CD14-positive monocyte (primary cell): Measurements from ENCODE around the gene TMTC2. TPM values are rescaled to one million over a fixed set of nuclear protein-coding genes. Genes with fewer than 3 reads are reported as not detected.

ENCODE experiments used
- DNase-seq, 3 donors: peaks; one replicate each; pipeline ENCODE4 v3.0.0-alpha.2; 2011 to 2022
- H2AFZ ChIP-seq: 2 replicates; pipeline ENCODE4 v1.6.0; 2012; ENCODE audit warnings: mild to moderate bottlenecking, low read depth, low read length, inconsistent platforms; ENCODE audit not compliant: insufficient read depth, poor library complexity, severe bottlenecking
- H3K27ac ChIP-seq, 2 donors: 1 replicate in 1 of 2; 2 replicates in 1 of 2; pipeline ENCODE4 v1.5.1; 2012 to 2013; ENCODE audit warnings: low read length in 2 of 2, control low read depth in 1 of 2, inconsistent platforms in 1 of 2, low read depth in 1 of 2, mild to moderate bottlenecking in 1 of 2
- H3K27me3 ChIP-seq, 2 donors: one replicate each; pipeline versions ENCODE4 v1.6.0 to v1.6.1; 2011 to 2013; ENCODE audit warnings: low read length in 2 of 2; ENCODE audit not compliant: control insufficient read depth in 2 of 2, insufficient read depth in 2 of 2
- H3K36me3 ChIP-seq, 2 donors: replicated peaks in 1 of 2; 1 replicate in 1 of 2; 2 replicates in 1 of 2; pipeline versions ENCODE4 v1.5.1 to v1.6.1; 2012 to 2013; ENCODE audit warnings: low read length in 2 of 2, control low read depth in 1 of 2, inconsistent platforms in 1 of 2, mild to moderate bottlenecking in 1 of 2; ENCODE audit not compliant: insufficient read depth in 2 of 2, control insufficient read depth in 1 of 2
- H3K4me1 ChIP-seq, 2 donors: 1 replicate in 1 of 2; 2 replicates in 1 of 2; pipeline versions ENCODE4 v1.5.1 to v1.6.1; 2012 to 2013; ENCODE audit warnings: low read length in 2 of 2, control low read depth in 1 of 2, inconsistent platforms in 1 of 2, mild to moderate bottlenecking in 1 of 2, moderate library complexity in 1 of 2; ENCODE audit not compliant: insufficient read depth in 2 of 2, control insufficient read depth in 1 of 2
- H3K4me2 ChIP-seq: replicated peaks from 2 replicates; pipeline ENCODE3; 2012; ENCODE audit warnings: low read length, moderate library complexity, mild to moderate bottlenecking; ENCODE audit not compliant: poor library complexity, severe bottlenecking; ENCODE audit errors: extremely low read depth
- H3K4me3 ChIP-seq, 3 experiments: fragments of 200-600 bp in 1 of 3; sonication (generic) in 1 of 3; replicated peaks in 1 of 3; 1 replicate in 2 of 3; 2 replicates in 1 of 3; pipeline ENCODE4 v1.5.1; 2011 to 2013; ENCODE audit warnings: low read length in 3 of 3, mild to moderate bottlenecking in 3 of 3, control low read depth in 2 of 3, low read depth in 2 of 3, inconsistent platforms in 1 of 3, moderate library complexity in 1 of 3
- H3K79me2 ChIP-seq: 2 replicates; pipeline ENCODE4 v1.6.0; 2012; ENCODE audit warnings: mild to moderate bottlenecking, control low read depth, inconsistent platforms, low read length, moderate library complexity; ENCODE audit not compliant: insufficient read depth
- H3K9ac ChIP-seq: 2 replicates; pipeline ENCODE4 v1.6.0; 2017; ENCODE audit warnings: low read length, mild to moderate bottlenecking; ENCODE audit not compliant: insufficient read depth, poor library complexity, severe bottlenecking
- H3K9me3 ChIP-seq, 2 donors: replicated peaks in 1 of 2; 1 replicate in 1 of 2; 2 replicates in 1 of 2; pipeline versions ENCODE4 v1.5.1 to v1.6.1; 2012 to 2013; ENCODE audit warnings: low read length in 2 of 2, control low read depth in 1 of 2; ENCODE audit not compliant: control insufficient read depth in 1 of 2, insufficient read depth in 1 of 2
- H4K20me1 ChIP-seq: 2 replicates; pipeline ENCODE4 v1.6.0; 2012; ENCODE audit warnings: mild to moderate bottlenecking, low read length, control low read depth, moderate library complexity; ENCODE audit not compliant: insufficient read depth
- H3K27ac Mint-ChIP-seq, 7 donors: one replicate each; pipeline ENCODE4 v1.8.0; 2020; ENCODE audit warnings: mild to moderate bottlenecking in 7 of 7, mixed read lengths in 7 of 7, moderate library complexity in 6 of 7, inconsistent platforms in 2 of 7
- H3K27me3 Mint-ChIP-seq, 3 donors: one replicate each; pipeline ENCODE4 v1.8.0; 2021 to 2022; ENCODE audit warnings: low read depth in 3 of 3, mild to moderate bottlenecking in 3 of 3, mixed read lengths in 3 of 3, moderate library complexity in 3 of 3, inconsistent platforms in 1 of 3
- H3K36me3 Mint-ChIP-seq, 2 donors: one replicate each; pipeline ENCODE4 v1.8.0; 2020; ENCODE audit warnings: mixed read lengths in 2 of 2, inconsistent platforms in 1 of 2, mild to moderate bottlenecking in 1 of 2
- H3K4me1 Mint-ChIP-seq: one replicate; pipeline ENCODE4 v1.8.0; 2020; ENCODE audit warnings: mild to moderate bottlenecking, mixed read lengths
- H3K4me3 Mint-ChIP-seq, 2 donors: one replicate each; pipeline ENCODE4 v1.8.0; 2020; ENCODE audit warnings: mild to moderate bottlenecking in 2 of 2, mixed read lengths in 2 of 2, moderate library complexity in 1 of 2
- H3K9me3 Mint-ChIP-seq, 7 donors: one replicate each; pipeline ENCODE4 v1.8.0; 2020 to 2022; ENCODE audit warnings: mixed read lengths in 7 of 7, mild to moderate bottlenecking in 6 of 7, moderate library complexity in 6 of 7, inconsistent platforms in 2 of 7
- CTCF ChIP-seq: fragments of 200-600 bp; IDR thresholded peaks from one replicate; pipeline ENCODE4 v1.8.0; 2022; ENCODE audit warnings: antibody characterized with exemption, mild to moderate bottlenecking
- intact Hi-C, 2 donors: fragments of 100-400 bp; cut with micrococcal nuclease; formaldehyde crosslinking; loops; one replicate each; pipeline versions ENCODE4 v1.15.0 to v1.15.1; 2023
- polyA plus RNA-seq, 3 donors: library from polyadenylated mRNA; depleted of rRNA in 1 of 3; unstranded in 2 of 3; stranded (reverse) in 1 of 3; fragments of 300-500 nt in 2 of 3; fragments of >200 nt in 1 of 3; fragmentation: Illumina TruSeq in 2 of 3; gene quantifications; 1 replicate in 2 of 3; 2 replicates in 1 of 3; pipeline ENCODE4 v1.2.3, GENCODE V29; 2012 to 2021

TMTC2 gene
- polyA plus RNA-seq, 3 donors = 2.5 to 15.7 (median 3.3) TPM

DNA sequence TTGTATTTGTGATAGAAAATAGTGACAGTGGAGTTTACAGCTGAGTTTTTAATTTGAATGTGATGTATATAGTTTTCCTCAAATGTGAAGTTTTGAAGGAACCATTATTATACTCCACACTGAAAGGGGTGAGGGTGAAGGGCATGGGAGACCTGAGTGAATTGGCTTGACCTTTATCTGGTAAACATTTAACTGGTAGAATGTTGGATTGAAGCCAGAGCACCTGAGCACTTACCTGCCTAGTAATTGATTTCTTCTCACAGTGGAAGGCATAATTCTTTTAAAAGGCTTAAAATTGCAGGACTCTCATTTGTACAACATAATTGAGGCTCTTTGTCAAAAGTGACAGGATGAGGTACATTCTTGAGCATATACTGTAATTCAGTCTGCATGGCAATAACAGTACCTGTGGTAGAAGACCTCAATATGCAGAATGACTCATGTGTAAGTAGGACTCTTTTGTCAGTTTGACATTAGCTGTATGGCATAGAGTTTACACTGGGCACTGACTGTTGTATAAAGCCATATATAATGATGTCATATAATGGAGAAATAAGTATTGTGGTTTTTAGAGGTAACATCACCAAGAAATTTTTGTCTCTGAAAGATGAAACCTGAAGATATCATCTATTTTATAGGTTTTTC, 309.6 kb downstream of the TMTC2 start:
- no peak for DNase-seq
- Histone ChIP-seq H3K79me2 (no peaks in the 10 kb centered on the region), H3K9me3 (no peaks in the 10 kb centered on the region), H3K4me1 (no peaks in the 10 kb centered on the region), H3K27ac (no peak overlapping the region), H4K20me1 (no peaks in the 10 kb centered on the region), H2AFZ (no peak overlapping the region), H3K9ac (no peak overlapping the region), H3K4me2 (no peak overlapping the region), H3K4me3 (no peak overlapping the region), H3K36me3 (peaks cover 22 to 56% of the 10 kb centered on the region in 2 donors), H3K27me3 (no peaks in the 10 kb centered on the region)
- Mint-ChIP-seq H3K36me3 (peaks cover 46 to 58% of the 10 kb centered on the region in 2 donors), H3K27ac (no peak overlapping the region), H3K27me3 (no peaks in the 10 kb centered on the region), H3K4me1 (peaks cover 9% of the 10 kb centered on the region), H3K9me3 (peaks cover 0 to 13% (median 4%) of the 10 kb centered on the region in 7 donors), H3K4me3 (no peak overlapping the region)
- intact Hi-C loops = no loop called here
- no peak for TF ChIP-seq CTCF

GRCh38 chr12:82998509-82998908, 311.8 kb downstream of the TMTC2 start:
- Histone ChIP-seq H3K36me3 (peaks cover 16 to 40% of the 10 kb centered on the region in 2 donors), H3K79me2 (no peaks in the 10 kb centered on the region), H3K4me1 (no peaks in the 10 kb centered on the region), H3K9me3 (no peaks in the 10 kb centered on the region), H3K27me3 (no peaks in the 10 kb centered on the region), H3K9ac (no peak overlapping the region), H2AFZ (no peak overlapping the region), H3K4me2 (no peak overlapping the region), H4K20me1 (no peaks in the 10 kb centered on the region), H3K4me3 (no peak overlapping the region), H3K27ac (no peak overlapping the region)
- no peaks in the 10 kb centered on the region for H3K27me3 Mint-ChIP-seq
- no peak for TF ChIP-seq CTCF
- no peak overlapping the region for H3K27ac Mint-ChIP-seq
- peaks cover 9% of the 10 kb centered on the region for H3K4me1 Mint-ChIP-seq
- peaks cover 0 to 13% (median 4%) of the 10 kb centered on the region in 7 donors for H3K9me3 Mint-ChIP-seq
- peaks cover 42 to 58% of the 10 kb centered on the region in 2 donors for H3K36me3 Mint-ChIP-seq
- no peak overlapping the region for H3K4me3 Mint-ChIP-seq
- intact Hi-C loops = no loop called here
- no peak for DNase-seq
